ENCODE measurements around the gene NHEJ1.

NHEJ1 gene

GRCh38 chr2:219133976-219134375 is 26.6 kb downstream of the NHEJ1 start:
- no peak for DNase-seq (ENCODE audit: low read depth, low spot score)

DNA sequence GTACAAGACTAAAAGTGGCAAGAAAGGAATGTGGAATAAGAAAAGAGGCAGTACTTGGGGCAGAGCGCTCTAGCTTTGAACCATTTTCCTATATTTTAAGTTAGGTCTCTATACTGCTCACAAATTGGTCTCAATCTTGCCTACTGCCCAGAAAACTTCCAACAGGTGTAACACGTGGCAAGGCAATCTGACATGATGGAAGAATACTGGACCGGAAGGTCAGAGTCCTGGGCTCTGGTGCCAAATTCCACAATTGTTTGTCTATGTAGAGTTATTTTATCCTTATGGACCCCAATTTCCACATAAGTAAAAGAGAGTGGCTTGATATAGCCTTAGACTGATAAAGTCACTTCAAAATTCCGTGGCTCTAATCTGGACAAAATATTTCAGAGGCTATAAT is 28.9 kb downstream of the NHEJ1 start:
- TF ChIP-seq YY1 (IDR thresholded peaks at IDR 0.05; ENCODE audit: insufficient read depth, insufficient read length) (no peak), SUZ12 (IDR thresholded peaks at IDR 0.05; ENCODE audit: extremely low read depth, insufficient read depth, insufficient read length) (no peak), ZNF274 (IDR thresholded peaks at IDR 0.05; ENCODE audit: low read depth, low read length) (no peak)
- Histone ChIP-seq H3K27me3 (ENCODE audit: insufficient read depth, insufficient read length) (no peaks in the 10 kb centered on the region), H3K4me3 (ENCODE audit: insufficient read length, low read depth) (no peak overlapping the region), H3K9ac (ENCODE audit: insufficient read length, low read depth) (no peak overlapping the region), H3K4me1 (ENCODE audit: insufficient read depth, insufficient read length) (no peaks in the 10 kb centered on the region), H3K9me3 (ENCODE audit: insufficient read depth, low read length) (no peaks in the 10 kb centered on the region), H3K36me3 (ENCODE audit: insufficient read depth, insufficient read length, low read length) (no peaks in the 10 kb centered on the region)
- DNase-seq (ENCODE audit: low read depth, low spot score): no peak

More at GRCh38 chr2:219133976-219134375, 26.6 kb downstream of the NHEJ1 start:
- no peak for TF ChIP-seq YY1 (IDR thresholded peaks at IDR 0.05; ENCODE audit: insufficient read depth, insufficient read length)
- no peak for TF ChIP-seq ZNF274 (IDR thresholded peaks at IDR 0.05; ENCODE audit: low read depth, low read length)
- TF ChIP-seq SUZ12 (IDR thresholded peaks at IDR 0.05; ENCODE audit: extremely low read depth, insufficient read depth, insufficient read length): no peak
- no peak overlapping the region for H3K9ac ChIP-seq (ENCODE audit: insufficient read length, low read depth)
- no peaks in the 10 kb centered on the region for H3K36me3 ChIP-seq (ENCODE audit: insufficient read depth, insufficient read length, low read length)
- H3K4me3 ChIP-seq (ENCODE audit: insufficient read length, low read depth): no peak overlapping the region
- H3K9me3 ChIP-seq (ENCODE audit: insufficient read depth, low read length): no peaks in the 10 kb centered on the region
- no peaks in the 10 kb centered on the region for H3K4me1 ChIP-seq (ENCODE audit: insufficient read depth, insufficient read length)
- no peaks in the 10 kb centered on the region for H3K27me3 ChIP-seq (ENCODE audit: insufficient read depth, insufficient read length)

- Histone ChIP-seq H3K4me3 (ENCODE audit: insufficient read length, low read depth) (no peak overlapping the region), H3K27me3 (ENCODE audit: insufficient read depth, insufficient read length) (no peaks in the 10 kb centered on the region), H3K4me1 (ENCODE audit: insufficient read depth, insufficient read length) (no peaks in the 10 kb centered on the region), H3K9me3 (ENCODE audit: insufficient read depth, low read length) (no peaks in the 10 kb centered on the region), H3K36me3 (ENCODE audit: insufficient read depth, insufficient read length, low read length) (no peaks in the 10 kb centered on the region), H3K9ac (ENCODE audit: insufficient read length, low read depth) (no peak overlapping the region)
- no peak for TF ChIP-seq SUZ12 (IDR thresholded peaks at IDR 0.05; ENCODE audit: extremely low read depth, insufficient read depth, insufficient read length)
- TF ChIP-seq YY1 (IDR thresholded peaks at IDR 0.05; ENCODE audit: insufficient read depth, insufficient read length): no peak
- no peak for DNase-seq (ENCODE audit: low read depth, low spot score)
Measured at GRCh38 chr2:219131327-219131726, 29.3 kb downstream of the NHEJ1 start.

GRCh38 chr2:219129589-219129988 is 31.0 kb downstream of the NHEJ1 start:
- Histone ChIP-seq H3K4me1 (ENCODE audit: insufficient read depth, insufficient read length) (no peaks in the 10 kb centered on the region), H3K9ac (ENCODE audit: insufficient read length, low read depth) (no peak overlapping the region), H3K9me3 (ENCODE audit: insufficient read depth, low read length) (no peaks in the 10 kb centered on the region), H3K4me3 (ENCODE audit: insufficient read length, low read depth) (no peak overlapping the region), H3K36me3 (ENCODE audit: insufficient read depth, insufficient read length, low read length) (no peaks in the 10 kb centered on the region), H3K27me3 (ENCODE audit: insufficient read depth, insufficient read length) (no peaks in the 10 kb centered on the region)
- no peak for TF ChIP-seq ZNF274 (IDR thresholded peaks at IDR 0.05; ENCODE audit: low read depth, low read length)
- TF ChIP-seq SUZ12 (IDR thresholded peaks at IDR 0.05; ENCODE audit: extremely low read depth, insufficient read depth, insufficient read length): no peak
- TF ChIP-seq YY1 (IDR thresholded peaks at IDR 0.05; ENCODE audit: insufficient read depth, insufficient read length): no peak
- no peak for DNase-seq (ENCODE audit: low read depth, low spot score)

DNA sequence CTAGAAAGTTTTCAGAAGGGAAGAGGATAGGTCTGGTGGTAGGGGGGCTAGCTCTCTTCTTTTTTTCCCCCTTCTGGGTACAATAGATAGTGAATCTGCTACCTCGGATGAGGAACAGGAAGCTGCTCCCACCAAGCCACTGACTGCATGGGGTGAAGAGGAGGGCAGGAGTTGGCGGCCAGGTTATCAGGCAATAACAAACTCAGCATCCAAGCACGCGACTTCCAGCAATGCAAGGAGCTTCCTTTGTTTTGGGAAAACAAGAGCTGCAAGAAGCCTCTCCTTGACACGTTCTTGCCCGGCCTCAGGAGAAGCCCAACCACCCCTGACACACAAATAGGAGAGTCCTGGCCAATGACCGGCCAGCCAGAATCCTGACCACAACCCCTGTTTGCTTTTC is 32.2 kb downstream of the NHEJ1 start:
- Histone ChIP-seq H3K9ac (ENCODE audit: insufficient read length, low read depth) (no peak overlapping the region), H3K4me3 (ENCODE audit: insufficient read length, low read depth) (no peak overlapping the region), H3K4me1 (ENCODE audit: insufficient read depth, insufficient read length) (no peaks in the 10 kb centered on the region), H3K36me3 (ENCODE audit: insufficient read depth, insufficient read length, low read length) (no peaks in the 10 kb centered on the region), H3K27me3 (ENCODE audit: insufficient read depth, insufficient read length) (no peaks in the 10 kb centered on the region), H3K9me3 (ENCODE audit: insufficient read depth, low read length) (no peaks in the 10 kb centered on the region)
- no peak for TF ChIP-seq YY1 (IDR thresholded peaks at IDR 0.05; ENCODE audit: insufficient read depth, insufficient read length)
- TF ChIP-seq ZNF274 (IDR thresholded peaks at IDR 0.05; ENCODE audit: low read depth, low read length): no peak
- TF ChIP-seq SUZ12 (IDR thresholded peaks at IDR 0.05; ENCODE audit: extremely low read depth, insufficient read depth, insufficient read length): no peak
- DNase-seq (ENCODE audit: low read depth, low spot score): no peak

DNA sequence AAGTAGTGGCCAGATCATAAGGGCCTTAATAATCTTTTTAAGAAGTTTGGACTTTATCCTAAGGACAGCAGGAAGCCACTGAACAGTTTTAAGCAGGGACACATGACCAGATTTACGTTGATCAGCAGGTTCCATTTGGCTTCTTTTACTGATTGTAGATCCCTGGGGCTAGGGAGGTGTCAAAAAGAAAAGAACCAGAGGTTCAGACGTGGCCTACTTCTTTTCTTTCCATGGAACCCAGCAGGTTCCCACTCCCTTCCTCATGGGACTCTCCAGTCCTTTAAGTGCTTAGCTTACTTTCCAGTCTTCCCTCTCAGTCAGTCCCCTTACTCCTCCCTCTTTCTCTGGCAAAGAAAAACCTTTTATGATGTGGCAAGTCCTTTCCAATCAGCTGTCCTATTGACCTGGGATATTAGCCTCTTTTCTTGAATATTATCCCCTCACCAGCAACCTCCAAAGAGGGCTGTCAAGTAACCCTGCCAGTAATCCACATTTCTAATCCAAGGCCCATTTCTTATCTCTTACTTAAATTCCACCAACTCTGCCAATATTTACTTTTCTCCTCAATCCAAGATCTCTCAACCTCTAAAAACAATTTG is 33.5 kb downstream of the NHEJ1 start:
- Histone ChIP-seq H3K9me3 (ENCODE audit: insufficient read depth, low read length) (no peaks in the 10 kb centered on the region), H3K36me3 (ENCODE audit: insufficient read depth, insufficient read length, low read length) (no peaks in the 10 kb centered on the region), H3K27me3 (ENCODE audit: insufficient read depth, insufficient read length) (no peaks in the 10 kb centered on the region), H3K4me3 (ENCODE audit: insufficient read length, low read depth) (no peak overlapping the region), H3K9ac (ENCODE audit: insufficient read length, low read depth) (no peak overlapping the region), H3K4me1 (ENCODE audit: insufficient read depth, insufficient read length) (no peaks in the 10 kb centered on the region)
- TF ChIP-seq ZNF274 (IDR thresholded peaks at IDR 0.05; ENCODE audit: low read depth, low read length): no peak
- no peak for TF ChIP-seq SUZ12 (IDR thresholded peaks at IDR 0.05; ENCODE audit: extremely low read depth, insufficient read depth, insufficient read length)
- TF ChIP-seq YY1 (IDR thresholded peaks at IDR 0.05; ENCODE audit: insufficient read depth, insufficient read length): no peak
- DNase-seq (ENCODE audit: low read depth, low spot score): no peak

- Histone ChIP-seq H3K4me1 (ENCODE audit: insufficient read depth, insufficient read length) (no peaks in the 10 kb centered on the region), H3K36me3 (ENCODE audit: insufficient read depth, insufficient read length, low read length) (no peaks in the 10 kb centered on the region)
Measured at GRCh38 chr2:219126555-219126954, 34.1 kb downstream of the NHEJ1 start.

More at GRCh38 chr2:219126555-219126954, 34.1 kb downstream of the NHEJ1 start:
- Histone ChIP-seq H3K27me3 (ENCODE audit: insufficient read depth, insufficient read length) (no peaks in the 10 kb centered on the region), H3K4me3 (ENCODE audit: insufficient read length, low read depth) (no peak overlapping the region), H3K9me3 (ENCODE audit: insufficient read depth, low read length) (no peaks in the 10 kb centered on the region), H3K9ac (ENCODE audit: insufficient read length, low read depth) (no peak overlapping the region)
- DNase-seq (ENCODE audit: low read depth, low spot score): no peak
- no peak for TF ChIP-seq SUZ12 (IDR thresholded peaks at IDR 0.05; ENCODE audit: extremely low read depth, insufficient read depth, insufficient read length)
- no peak for TF ChIP-seq YY1 (IDR thresholded peaks at IDR 0.05; ENCODE audit: insufficient read depth, insufficient read length)
- TF ChIP-seq ZNF274 (IDR thresholded peaks at IDR 0.05; ENCODE audit: low read depth, low read length): no peak
